DOHH2 (cell line): ENCODE results near the gene DPP6.

Source experiments
- CTCF ChIP-seq: fragments of 200-600 bp; sonication (generic); IDR thresholded peaks from one replicate; pipeline ENCODE4 v1.5.1; 2014; ENCODE audit warnings: antibody characterized with exemption, mild to moderate bottlenecking, low read depth, low read length; ENCODE audit not compliant: poor library complexity, severe bottlenecking
- EZH2phosphoT487 ChIP-seq: fragments of 200-600 bp; sonication (generic); IDR thresholded peaks from 2 replicates; pipeline ENCODE4 v1.6.1; 2017; ENCODE audit warnings: borderline replicate concordance, mild to moderate bottlenecking, antibody characterized with exemption, low read length, moderate library complexity, mixed read lengths

- TF ChIP-seq CTCF (no peak), EZH2phosphoT487 (no peak)
These were observed 890.5 kb downstream of the DPP6 start for GRCh38 chr7:154942691-154943090.
